ENCODE data around the gene PHLPP1. TPM values are rescaled to one million over a fixed set of nuclear protein-coding genes. Genes with fewer than 3 reads are reported as not detected.

Gene PHLPP1
- total and polyA plus RNA-seq, 9 of the 15 experiments (the other 6 are each of a cell fraction or from before 2014, with no cell fraction given), result 0.56 to 9.0 (median 4.5) TPM

DNA sequence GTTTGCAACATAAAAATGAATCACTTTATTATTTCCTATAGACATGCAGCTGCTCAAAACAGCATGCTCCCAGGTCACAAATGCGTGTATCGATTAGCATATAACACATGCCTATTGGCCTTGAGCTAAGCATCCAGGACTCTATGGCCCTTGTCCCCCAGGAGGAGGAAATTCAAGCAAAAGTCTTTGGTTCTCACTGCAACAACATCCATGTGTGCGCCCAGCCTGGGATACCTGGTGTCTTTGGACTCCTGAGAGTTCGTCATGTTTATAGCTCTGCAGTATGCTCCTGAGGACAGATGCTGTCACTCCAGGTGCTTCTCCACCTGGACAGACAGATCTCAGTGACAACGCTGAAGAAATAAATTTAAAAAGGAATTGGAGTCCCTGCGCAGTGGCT, 284.6 kb downstream of the PHLPP1 start:
- ChIA-PET CTCF (ENCODE audit: low intra/inter-chr PET ratio) (no interaction called here), POLR2A (no interaction called here)
- H3K36me3 ChIP-seq (ENCODE audit: control insufficient read depth, insufficient read depth, low read length), result no peaks in the 10 kb centered on the region
- in situ Hi-C loops (cut with MboI) (loop anchor here (25.0 kb wide), 2 partner anchors 813 to 837 kb away; partner anchors contain the start of genes PIGN and RELCH), intact Hi-C loops (cut with micrococcal nuclease) (no loop called here)
- BruUV-seq (replicated peaks), result no TSS peak
- H3K79me2 ChIP-seq (ENCODE audit: control insufficient read depth, insufficient read depth, low read length), result no peaks in the 10 kb centered on the region
- DNase-seq (ENCODE audit: extremely low read depth in 1 of 4, low spot score in 3 of 4), result no peak
- ATAC-seq, result no peak
- no peak for FAIRE-seq
- 51% methylated on average over 6 of the region's 6 CpGs for WGBS (ENCODE audit: insufficient coverage, low coverage, missing lambda C conversion rate)
- H4K20me1 ChIP-seq (replicated peaks; ENCODE audit: control insufficient read depth, insufficient read depth, low read length), result no peaks in the 10 kb centered on the region
- no peak overlapping the region for H2AFZ ChIP-seq (ENCODE audit: low read depth, low read length)
- H3K27ac ChIP-seq (ENCODE audit: extremely low read depth, low read depth, low read length), result no peak overlapping the region
- H3K9ac ChIP-seq (ENCODE audit: insufficient read depth in 1 of 2, low read depth in 2 of 2, low read length in 2 of 2), result no peak overlapping the region
- no peaks in the 10 kb centered on the region for H3K27me3 ChIP-seq (ENCODE audit: control insufficient read depth in 2 of 2, insufficient read depth in 2 of 2, low read length in 2 of 2)
- no peak overlapping the region for H3K4me2 ChIP-seq (ENCODE audit: insufficient read depth, low read length)
- peaks cover 0 to 4% of the 10 kb centered on the region in 2 experiments; a peak in 3 of 5 replicates for H3K4me1 ChIP-seq (replicated peaks in 1 of 2; ENCODE audit: control insufficient read depth in 2 of 2, insufficient read depth in 2 of 2, low read length in 2 of 2)
- H3K9me3 ChIP-seq (replicated peaks; ENCODE audit: control insufficient read depth, insufficient read depth, low read depth, low read length), result no peaks in the 10 kb centered on the region
- H3K4me3 ChIP-seq, result no peak overlapping the region
- H3K9me1 ChIP-seq (ENCODE audit: control insufficient read depth, insufficient read depth, low read length), result no peaks in the 10 kb centered on the region
- TF ChIP-seq NFRKB (IDR thresholded peaks at IDR 0.05; ENCODE audit: low read depth), result no peak
- TF ChIP-seq, protein P1, sequence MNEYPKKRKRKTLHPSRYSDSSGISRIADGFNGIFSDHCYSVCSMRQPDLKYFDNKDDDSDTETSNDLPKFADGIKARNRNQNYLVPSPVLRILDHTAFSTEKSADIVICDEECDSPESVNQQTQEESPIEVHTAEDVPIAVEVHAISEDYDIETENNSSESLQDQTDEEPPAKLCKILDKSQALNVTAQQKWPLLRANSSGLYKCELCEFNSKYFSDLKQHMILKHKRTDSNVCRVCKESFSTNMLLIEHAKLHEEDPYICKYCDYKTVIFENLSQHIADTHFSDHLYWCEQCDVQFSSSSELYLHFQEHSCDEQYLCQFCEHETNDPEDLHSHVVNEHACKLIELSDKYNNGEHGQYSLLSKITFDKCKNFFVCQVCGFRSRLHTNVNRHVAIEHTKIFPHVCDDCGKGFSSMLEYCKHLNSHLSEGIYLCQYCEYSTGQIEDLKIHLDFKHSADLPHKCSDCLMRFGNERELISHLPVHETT (CRISPR knock-in tag; conservative IDR thresholded peaks at IDR 0.05 in 1 of 2, IDR thresholded peaks at IDR 0.05 in 1 of 2), result no peak
- no peak for TF ChIP-seq ZNF3 (CRISPR knock-in tag; IDR thresholded peaks at IDR 0.05)
- no peak for TF ChIP-seq TFAM (CRISPR knock-in tag; conservative IDR thresholded peaks at IDR 0.05)
- TF ChIP-seq ELF4 (CRISPR knock-in tag; IDR thresholded peaks at IDR 0.05), result no peak
- no peak for TF ChIP-seq RUNX1 (IDR thresholded peaks at IDR 0.05; ENCODE audit: low read depth)
- TF ChIP-seq MTA1 (IDR thresholded peaks at IDR 0.05; ENCODE audit: borderline replicate concordance), result no peak
- TF ChIP-seq SRSF9 (IDR thresholded peaks at IDR 0.05; ENCODE audit: borderline replicate concordance, low read depth, low read length), result no peak
- TF ChIP-seq, protein P2, sequence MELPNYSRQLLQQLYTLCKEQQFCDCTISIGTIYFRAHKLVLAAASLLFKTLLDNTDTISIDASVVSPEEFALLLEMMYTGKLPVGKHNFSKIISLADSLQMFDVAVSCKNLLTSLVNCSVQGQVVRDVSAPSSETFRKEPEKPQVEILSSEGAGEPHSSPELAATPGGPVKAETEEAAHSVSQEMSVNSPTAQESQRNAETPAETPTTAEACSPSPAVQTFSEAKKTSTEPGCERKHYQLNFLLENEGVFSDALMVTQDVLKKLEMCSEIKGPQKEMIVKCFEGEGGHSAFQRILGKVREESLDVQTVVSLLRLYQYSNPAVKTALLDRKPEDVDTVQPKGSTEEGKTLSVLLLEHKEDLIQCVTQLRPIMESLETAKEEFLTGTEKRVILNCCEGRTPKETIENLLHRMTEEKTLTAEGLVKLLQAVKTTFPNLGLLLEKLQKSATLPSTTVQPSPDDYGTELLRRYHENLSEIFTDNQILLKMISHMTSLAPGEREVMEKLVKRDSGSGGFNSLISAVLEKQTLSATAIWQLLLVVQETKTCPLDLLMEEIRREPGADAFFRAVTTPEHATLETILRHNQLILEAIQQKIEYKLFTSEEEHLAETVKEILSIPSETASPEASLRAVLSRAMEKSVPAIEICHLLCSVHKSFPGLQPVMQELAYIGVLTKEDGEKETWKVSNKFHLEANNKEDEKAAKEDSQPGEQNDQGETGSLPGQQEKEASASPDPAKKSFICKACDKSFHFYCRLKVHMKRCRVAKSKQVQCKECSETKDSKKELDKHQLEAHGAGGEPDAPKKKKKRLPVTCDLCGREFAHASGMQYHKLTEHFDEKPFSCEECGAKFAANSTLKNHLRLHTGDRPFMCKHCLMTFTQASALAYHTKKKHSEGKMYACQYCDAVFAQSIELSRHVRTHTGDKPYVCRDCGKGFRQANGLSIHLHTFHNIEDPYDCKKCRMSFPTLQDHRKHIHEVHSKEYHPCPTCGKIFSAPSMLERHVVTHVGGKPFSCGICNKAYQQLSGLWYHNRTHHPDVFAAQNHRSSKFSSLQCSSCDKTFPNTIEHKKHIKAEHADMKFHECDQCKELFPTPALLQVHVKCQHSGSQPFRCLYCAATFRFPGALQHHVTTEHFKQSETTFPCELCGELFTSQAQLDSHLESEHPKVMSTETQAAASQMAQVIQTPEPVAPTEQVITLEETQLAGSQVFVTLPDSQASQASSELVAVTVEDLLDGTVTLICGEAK (IDR thresholded peaks at IDR 0.05), result no peak
- TF ChIP-seq, protein P2 (CRISPR knock-in tag; IDR thresholded peaks at IDR 0.05), result no peak
- no peak for TF ChIP-seq CBX2 (IDR thresholded peaks at IDR 0.05; ENCODE audit: insufficient read depth, low read length, poor library complexity, severe bottlenecking)
- TF ChIP-seq ZNF445 (CRISPR knock-in tag; IDR thresholded peaks at IDR 0.05; ENCODE audit: low read depth), result no peak
- TF ChIP-seq NR1H2 (CRISPR knock-in tag; IDR thresholded peaks at IDR 0.05), result no peak
- no peak for TF ChIP-seq GTF2E2 (tag; IDR thresholded peaks at IDR 0.05)
